ENCODE measurements around the gene SIAH3. TPM values are rescaled to one million over a fixed set of nuclear protein-coding genes. Genes with fewer than 3 reads are reported as not detected.

Gene SIAH3
- total and polyA plus RNA-seq, 10 of the 15 experiments (the other 5 are each of a cell fraction or from before 2014, with no cell fraction given): not detected

DNA sequence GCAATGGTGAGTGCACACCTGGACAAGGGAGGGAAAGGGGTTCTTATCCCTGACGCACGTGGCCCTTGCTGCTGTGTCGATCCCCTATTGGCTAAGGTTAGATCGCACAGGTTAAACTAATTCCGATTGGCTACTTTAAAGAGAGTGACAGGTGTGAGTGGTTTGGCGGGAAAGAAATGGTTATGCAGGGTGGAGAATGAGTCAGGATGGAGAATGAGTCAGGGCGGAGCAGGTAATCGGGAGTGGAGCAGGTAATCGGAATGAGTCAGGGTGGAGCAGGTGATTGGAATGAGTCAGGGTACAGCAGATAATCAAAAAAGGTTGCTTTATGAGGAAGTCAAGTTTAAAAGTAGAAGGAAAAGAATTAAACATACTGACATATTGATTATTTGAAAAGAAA is 24.4 kb upstream of the SIAH3 start:
- CTCF ChIA-PET: no interaction called here
- intact Hi-C loops (cut with micrococcal nuclease; ENCODE audit: unreplicated experiment) (no loop called here), in situ Hi-C loops (cut with MboI) (no loop called here)
- ATAC-seq (no peak), FAIRE-seq (no peak), DNase-seq (ENCODE audit: low read depth, low spot score) (no peak)
- H3K36me3 ChIP-seq (ENCODE audit: control insufficient read depth in 2 of 2, insufficient read depth in 2 of 2, low read length in 1 of 2): no peaks in the 10 kb centered on the region
- no peak overlapping the region for H3K4me3 ChIP-seq
- no peaks in the 10 kb centered on the region for H3K79me2 ChIP-seq (ENCODE audit: control insufficient read depth, insufficient read depth, low read length)
- H4K20me1 ChIP-seq (ENCODE audit: control insufficient read depth, insufficient read depth): no peaks in the 10 kb centered on the region
- H2AFZ ChIP-seq (ENCODE audit: control insufficient read depth, low read depth, low read length): no peak overlapping the region
- 65% methylated on average over 9 of the region's 9 CpGs for WGBS (ENCODE audit: insufficient coverage, insufficient replicate concordance, low lambda C conversion rate, missing lambda C conversion rate)
- H3K9ac ChIP-seq (ENCODE audit: control insufficient read depth, insufficient read depth, low read length): no peak overlapping the region
- no peaks in the 10 kb centered on the region for H3K9me3 ChIP-seq (replicated peaks; ENCODE audit: control insufficient read depth, insufficient read depth, low read length)
- RAD21 ChIA-PET (ENCODE audit: unreplicated experiment): no interaction called here
- POLR2A ChIA-PET: no interaction called here
- H3K27me3 ChIP-seq (replicated peaks in 1 of 2; ENCODE audit: control insufficient read depth in 2 of 2, insufficient read depth in 2 of 2, low read length in 1 of 2): peaks cover 3 to 6% of the 10 kb centered on the region in 2 experiments; a peak in 3 of 4 replicates
- no TSS peak for BruUV-seq (replicated peaks)
- no peaks in the 10 kb centered on the region for H3K4me1 ChIP-seq (ENCODE audit: control insufficient read depth, insufficient read depth, low read length)
- SMC1A ChIA-PET (ENCODE audit: uncharacterized antibody, unreplicated experiment): no interaction called here
- no peak overlapping the region for H3K27ac ChIP-seq (ENCODE audit: control insufficient read depth, insufficient read depth)
- no peak overlapping the region for H3K4me2 ChIP-seq (ENCODE audit: control insufficient read depth, insufficient read depth)
- TF ChIP-seq, protein P1, sequence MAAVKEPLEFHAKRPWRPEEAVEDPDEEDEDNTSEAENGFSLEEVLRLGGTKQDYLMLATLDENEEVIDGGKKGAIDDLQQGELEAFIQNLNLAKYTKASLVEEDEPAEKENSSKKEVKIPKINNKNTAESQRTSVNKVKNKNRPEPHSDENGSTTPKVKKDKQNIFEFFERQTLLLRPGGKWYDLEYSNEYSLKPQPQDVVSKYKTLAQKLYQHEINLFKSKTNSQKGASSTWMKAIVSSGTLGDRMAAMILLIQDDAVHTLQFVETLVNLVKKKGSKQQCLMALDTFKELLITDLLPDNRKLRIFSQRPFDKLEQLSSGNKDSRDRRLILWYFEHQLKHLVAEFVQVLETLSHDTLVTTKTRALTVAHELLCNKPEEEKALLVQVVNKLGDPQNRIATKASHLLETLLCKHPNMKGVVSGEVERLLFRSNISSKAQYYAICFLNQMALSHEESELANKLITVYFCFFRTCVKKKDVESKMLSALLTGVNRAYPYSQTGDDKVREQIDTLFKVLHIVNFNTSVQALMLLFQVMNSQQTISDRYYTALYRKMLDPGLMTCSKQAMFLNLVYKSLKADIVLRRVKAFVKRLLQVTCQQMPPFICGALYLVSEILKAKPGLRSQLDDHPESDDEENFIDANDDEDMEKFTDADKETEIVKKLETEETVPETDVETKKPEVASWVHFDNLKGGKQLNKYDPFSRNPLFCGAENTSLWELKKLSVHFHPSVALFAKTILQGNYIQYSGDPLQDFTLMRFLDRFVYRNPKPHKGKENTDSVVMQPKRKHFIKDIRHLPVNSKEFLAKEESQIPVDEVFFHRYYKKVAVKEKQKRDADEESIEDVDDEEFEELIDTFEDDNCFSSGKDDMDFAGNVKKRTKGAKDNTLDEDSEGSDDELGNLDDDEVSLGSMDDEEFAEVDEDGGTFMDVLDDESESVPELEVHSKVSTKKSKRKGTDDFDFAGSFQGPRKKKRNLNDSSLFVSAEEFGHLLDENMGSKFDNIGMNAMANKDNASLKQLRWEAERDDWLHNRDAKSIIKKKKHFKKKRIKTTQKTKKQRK (IDR thresholded peaks at IDR 0.05; ENCODE audit: low read depth, low read length): no peak
- TF ChIP-seq BACH1 (IDR thresholded peaks at IDR 0.05; ENCODE audit: borderline replicate concordance) (no peak), SMC3 (IDR thresholded peaks at IDR 0.05; ENCODE audit: borderline replicate concordance, low read length) (no peak), NFYA (IDR thresholded peaks at IDR 0.05; ENCODE audit: borderline replicate concordance, low read depth, low read length) (no peak), KAT2A (conservative IDR thresholded peaks at IDR 0.05; ENCODE audit: control insufficient read depth, low read depth, low read length) (no peak), SPI1 (IDR thresholded peaks at IDR 0.05; ENCODE audit: borderline replicate concordance, insufficient read depth, low read depth, low read length) (no peak), FOXK2 (IDR thresholded peaks at IDR 0.05) (no peak), SMAD1 (IDR thresholded peaks at IDR 0.05; ENCODE audit: low read depth, partially characterized antibody) (no peak), HCFC1 (IDR thresholded peaks at IDR 0.05; ENCODE audit: low read length) (no peak), IKZF2 (IDR thresholded peaks at IDR 0.05) (no peak)
- TF ChIP-seq, protein P2, sequence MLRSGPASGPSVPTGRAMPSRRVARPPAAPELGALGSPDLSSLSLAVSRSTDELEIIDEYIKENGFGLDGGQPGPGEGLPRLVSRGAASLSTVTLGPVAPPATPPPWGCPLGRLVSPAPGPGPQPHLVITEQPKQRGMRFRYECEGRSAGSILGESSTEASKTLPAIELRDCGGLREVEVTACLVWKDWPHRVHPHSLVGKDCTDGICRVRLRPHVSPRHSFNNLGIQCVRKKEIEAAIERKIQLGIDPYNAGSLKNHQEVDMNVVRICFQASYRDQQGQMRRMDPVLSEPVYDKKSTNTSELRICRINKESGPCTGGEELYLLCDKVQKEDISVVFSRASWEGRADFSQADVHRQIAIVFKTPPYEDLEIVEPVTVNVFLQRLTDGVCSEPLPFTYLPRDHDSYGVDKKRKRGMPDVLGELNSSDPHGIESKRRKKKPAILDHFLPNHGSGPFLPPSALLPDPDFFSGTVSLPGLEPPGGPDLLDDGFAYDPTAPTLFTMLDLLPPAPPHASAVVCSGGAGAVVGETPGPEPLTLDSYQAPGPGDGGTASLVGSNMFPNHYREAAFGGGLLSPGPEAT (IDR thresholded peaks at IDR 0.05; ENCODE audit: low read depth): no peak
- TF ChIP-seq, protein P3, sequence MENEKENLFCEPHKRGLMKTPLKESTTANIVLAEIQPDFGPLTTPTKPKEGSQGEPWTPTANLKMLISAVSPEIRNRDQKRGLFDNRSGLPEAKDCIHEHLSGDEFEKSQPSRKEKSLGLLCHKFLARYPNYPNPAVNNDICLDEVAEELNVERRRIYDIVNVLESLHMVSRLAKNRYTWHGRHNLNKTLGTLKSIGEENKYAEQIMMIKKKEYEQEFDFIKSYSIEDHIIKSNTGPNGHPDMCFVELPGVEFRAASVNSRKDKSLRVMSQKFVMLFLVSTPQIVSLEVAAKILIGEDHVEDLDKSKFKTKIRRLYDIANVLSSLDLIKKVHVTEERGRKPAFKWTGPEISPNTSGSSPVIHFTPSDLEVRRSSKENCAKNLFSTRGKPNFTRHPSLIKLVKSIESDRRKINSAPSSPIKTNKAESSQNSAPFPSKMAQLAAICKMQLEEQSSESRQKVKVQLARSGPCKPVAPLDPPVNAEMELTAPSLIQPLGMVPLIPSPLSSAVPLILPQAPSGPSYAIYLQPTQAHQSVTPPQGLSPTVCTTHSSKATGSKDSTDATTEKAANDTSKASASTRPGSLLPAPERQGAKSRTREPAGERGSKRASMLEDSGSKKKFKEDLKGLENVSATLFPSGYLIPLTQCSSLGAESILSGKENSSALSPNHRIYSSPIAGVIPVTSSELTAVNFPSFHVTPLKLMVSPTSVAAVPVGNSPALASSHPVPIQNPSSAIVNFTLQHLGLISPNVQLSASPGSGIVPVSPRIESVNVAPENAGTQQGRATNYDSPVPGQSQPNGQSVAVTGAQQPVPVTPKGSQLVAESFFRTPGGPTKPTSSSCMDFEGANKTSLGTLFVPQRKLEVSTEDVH (IDR thresholded peaks at IDR 0.05; ENCODE audit: low read depth, partially characterized antibody): no peak
- TF ChIP-seq, protein P4, sequence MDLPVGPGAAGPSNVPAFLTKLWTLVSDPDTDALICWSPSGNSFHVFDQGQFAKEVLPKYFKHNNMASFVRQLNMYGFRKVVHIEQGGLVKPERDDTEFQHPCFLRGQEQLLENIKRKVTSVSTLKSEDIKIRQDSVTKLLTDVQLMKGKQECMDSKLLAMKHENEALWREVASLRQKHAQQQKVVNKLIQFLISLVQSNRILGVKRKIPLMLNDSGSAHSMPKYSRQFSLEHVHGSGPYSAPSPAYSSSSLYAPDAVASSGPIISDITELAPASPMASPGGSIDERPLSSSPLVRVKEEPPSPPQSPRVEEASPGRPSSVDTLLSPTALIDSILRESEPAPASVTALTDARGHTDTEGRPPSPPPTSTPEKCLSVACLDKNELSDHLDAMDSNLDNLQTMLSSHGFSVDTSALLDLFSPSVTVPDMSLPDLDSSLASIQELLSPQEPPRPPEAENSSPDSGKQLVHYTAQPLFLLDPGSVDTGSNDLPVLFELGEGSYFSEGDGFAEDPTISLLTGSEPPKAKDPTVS (IDR thresholded peaks at IDR 0.05; ENCODE audit: low read depth, low read length): no peak

All from GM12878 (cell line).